Activated CD8-positive, alpha-beta memory T cell treated with anti-CD3 and anti-CD28 coated beads for 48 hours (primary cell): Measurements from ENCODE around the gene THRAP3.
"Not testable (repeated sequence)": the region's sequence is repeated elsewhere in the genome, so short reads cannot be mapped to it uniquely, and the experiment has no call there.

Experiments used
- DNase-seq, 3 experiments: peaks; one replicate each; pipeline ENCODE4 v3.0.0-alpha.2; 2020; ENCODE audit warnings: low read depth in 2 of 3, low spot score in 2 of 3

Gene THRAP3

GRCh38 chr1:36223996-36224536 lies at the start of gene THRAP3:
TSS of gene THRAP3 (plus strand) at chr1:36224443. CDS start at chr1:36282564, 58,121 bp downstream.
- DNase-seq, result peak; percentile 94 to 100 (median 95)

GRCh38 chr1:36174713-36175112 lies 49.5 kb upstream of the THRAP3 start:
- no peak for DNase-seq

- no peak for DNase-seq
These were observed 48.8 kb upstream of the THRAP3 start for GRCh38 chr1:36175137-36176095.

- no peak for DNase-seq
These were observed 47.9 kb upstream of the THRAP3 start for GRCh38 chr1:36176106-36176949.

GRCh38 chr1:36177589-36178431 lies 46.4 kb upstream of the THRAP3 start:
- DNase-seq, result no peak

GRCh38 chr1:36178471-36179219 lies 45.6 kb upstream of the THRAP3 start:
- no peak for DNase-seq

- no peak for DNase-seq
These were observed 45.0 kb upstream of the THRAP3 start for GRCh38 chr1:36179220-36179600.

GRCh38 chr1:36182734-36183133 lies 41.5 kb upstream of the THRAP3 start:
- no peak for DNase-seq

GRCh38 chr1:36183309-36183856 lies 40.9 kb upstream of the THRAP3 start:
- DNase-seq, result no peak

- DNase-seq, result peak; percentile 26 to 55 (median 32)
These were observed 36.2 kb upstream of the THRAP3 start for GRCh38 chr1:36187800-36188593.

- DNase-seq, result not testable (repeated sequence)
These were observed 27.4 kb upstream of the THRAP3 start for GRCh38 chr1:36196805-36197204.

- DNase-seq, result no peak
These were observed 25.6 kb upstream of the THRAP3 start for GRCh38 chr1:36198641-36199040.

GRCh38 chr1:36199934-36200741 lies 24.1 kb upstream of the THRAP3 start:
- DNase-seq, result no peak

- DNase-seq, result no peak
These were observed 21.2 kb upstream of the THRAP3 start for GRCh38 chr1:36203027-36203553.

GRCh38 chr1:36203554-36204346 lies 20.5 kb upstream of the THRAP3 start:
- DNase-seq, result no peak

- no peak for DNase-seq
These were observed 19.8 kb upstream of the THRAP3 start for GRCh38 chr1:36204347-36204909.
